K562 (cell line): ENCODE data around the gene MTFR2. TPM values are rescaled to one million over a fixed set of nuclear protein-coding genes. Genes with fewer than 3 reads are reported as not detected.
A peak's percentile ranks its signal among the peaks of the same experiment; 100 is the strongest.

Experiments
- HMGN3 ChIP-seq: IDR thresholded peaks from 2 replicates; pipeline ENCODE4 v1.6.1; 2011; ENCODE audit warnings: borderline replicate concordance, low read depth, mild to moderate bottlenecking, mixed read lengths, low read length; ENCODE audit not compliant: insufficient read length; ENCODE audit errors: extremely low read depth
- KLF13 ChIP-seq: fragments of 450-650 bp; IDR thresholded peaks from 2 replicates; pipeline ENCODE4 v1.6.1; 2016; ENCODE audit warnings: missing genetic modification characterization, low read depth, mild to moderate bottlenecking, missing compliant biosample characterization, moderate library complexity, borderline replicate concordance
- MAFG ChIP-seq: fragments of 450-650 bp; conservative IDR thresholded peaks from 2 replicates; pipeline ENCODE4 v1.6.1; 2016; ENCODE audit warnings: missing genetic modification characterization, missing compliant biosample characterization
- POLR2AphosphoS5 ChIP-seq: IDR thresholded peaks from 2 replicates; pipeline ENCODE4 v1.6.1; 2011; ENCODE audit warnings: mild to moderate bottlenecking, low read depth, low read length, moderate library complexity; ENCODE audit not compliant: control insufficient read depth, insufficient read depth
- PRPF4 ChIP-seq: fragments of 200-400 bp; formaldehyde crosslinking; IDR thresholded peaks from one replicate; pipeline ENCODE4 v1.6.1; 2017; ENCODE audit warnings: low read length, low read depth, mild to moderate bottlenecking; ENCODE audit not compliant: insufficient read depth, poor library complexity, severe bottlenecking
- RBM25 ChIP-seq: fragments of 200-400 bp; formaldehyde crosslinking; IDR thresholded peaks from 2 replicates; pipeline ENCODE4 v1.6.1; 2018; ENCODE audit warnings: low read length, low read depth, moderate library complexity; ENCODE audit not compliant: severe bottlenecking
- SAP30 ChIP-seq: fragments of 200-600 bp; sonication (generic); IDR thresholded peaks from 2 replicates; pipeline ENCODE4 v1.6.1; 2012; ENCODE audit warnings: borderline replicate concordance, low read depth, mild to moderate bottlenecking, moderate library complexity, low read length, control low read depth, inconsistent platforms; ENCODE audit not compliant: insufficient read depth, poor library complexity, severe bottlenecking
- TAF7 ChIP-seq: fragments of 450-650 bp; IDR thresholded peaks from 2 replicates; pipeline ENCODE4 v1.6.1; 2016; ENCODE audit warnings: missing genetic modification characterization, missing compliant biosample characterization
- XRCC3 ChIP-seq: fragments of 450-650 bp; IDR thresholded peaks from 2 replicates; pipeline ENCODE4 v1.6.1; 2017; ENCODE audit warnings: mild to moderate bottlenecking, moderate library complexity
- polyA plus RNA-seq, 8 experiments: library from polyadenylated mRNA; depleted of rRNA in 4 of 8; stranded (reverse) in 5 of 8; unstranded in 3 of 8; fragments of >200 nt; fragmentation: Nextera tagmentation in 2 of 8; fragmentation: Illumina TruSeq in 1 of 8; extraction: Ambion mirVana in 2 of 8; extraction: Trizol in 1 of 8; gene quantifications; 2 replicates each; pipeline versions ENCODE4 v1.2.1 to v1.2.3, GENCODE V29; 2011 to 2014; ENCODE audit warnings: inconsistent platforms in 1 of 8, missing spikeins in 1 of 8
- total RNA-seq, 7 experiments: library from RNA; depleted of rRNA in 6 of 7; stranded (reverse); fragments of >200 nt in 6 of 7; fragmentation: Illumina TruSeq in 2 of 7; extraction: Trizol in 2 of 7; gene quantifications; 2 replicates each; pipeline versions ENCODE4 v1.2.1 to v1.2.3, GENCODE V29; 2011 to 2021; ENCODE audit warnings: low replicate concordance in 1 of 7
- TF ChIP-seq, protein P1 (sequence below): sonication (generic); formaldehyde crosslinking; IDR thresholded peaks from 2 replicates; pipeline ENCODE4 v1.8.0; 2022; ENCODE audit warnings: missing genetic modification reagents, mild to moderate bottlenecking, borderline replicate concordance
- TF ChIP-seq, protein P2 (sequence below): fragments of 250-450 bp; sonication (Bioruptor Pico); IDR thresholded peaks from 2 replicates; pipeline ENCODE4 v1.4.0; 2020; ENCODE audit warnings: borderline replicate concordance
- TF ChIP-seq, protein P3 (sequence below), 2 experiments: fragments of 450-650 bp; IDR thresholded peaks; 2 replicates each; pipeline ENCODE4 v1.6.1; 2018; ENCODE audit warnings: mild to moderate bottlenecking in 2 of 2, low read depth in 1 of 2; ENCODE audit not compliant: partially characterized antibody in 2 of 2
- TF ChIP-seq, protein P4 (sequence below): fragments of 450-650 bp; IDR thresholded peaks from 2 replicates; pipeline ENCODE4 v1.6.1; 2016; ENCODE audit warnings: low read depth, mild to moderate bottlenecking, moderate library complexity
- TF ChIP-seq, protein P5 (sequence below): fragments of 200-800 bp; sonication (Bioruptor generic); IDR thresholded peaks from 2 replicates; pipeline ENCODE4 v1.6.1; 2017; ENCODE audit warnings: missing genetic modification characterization, missing compliant biosample characterization

The MTFR2 gene
- total and polyA plus RNA-seq, 9 of the 15 experiments (the other 6 are each of a cell fraction or from before 2014, with no cell fraction given) = 10.1 to 63.3 (median 45.9) TPM

DNA sequence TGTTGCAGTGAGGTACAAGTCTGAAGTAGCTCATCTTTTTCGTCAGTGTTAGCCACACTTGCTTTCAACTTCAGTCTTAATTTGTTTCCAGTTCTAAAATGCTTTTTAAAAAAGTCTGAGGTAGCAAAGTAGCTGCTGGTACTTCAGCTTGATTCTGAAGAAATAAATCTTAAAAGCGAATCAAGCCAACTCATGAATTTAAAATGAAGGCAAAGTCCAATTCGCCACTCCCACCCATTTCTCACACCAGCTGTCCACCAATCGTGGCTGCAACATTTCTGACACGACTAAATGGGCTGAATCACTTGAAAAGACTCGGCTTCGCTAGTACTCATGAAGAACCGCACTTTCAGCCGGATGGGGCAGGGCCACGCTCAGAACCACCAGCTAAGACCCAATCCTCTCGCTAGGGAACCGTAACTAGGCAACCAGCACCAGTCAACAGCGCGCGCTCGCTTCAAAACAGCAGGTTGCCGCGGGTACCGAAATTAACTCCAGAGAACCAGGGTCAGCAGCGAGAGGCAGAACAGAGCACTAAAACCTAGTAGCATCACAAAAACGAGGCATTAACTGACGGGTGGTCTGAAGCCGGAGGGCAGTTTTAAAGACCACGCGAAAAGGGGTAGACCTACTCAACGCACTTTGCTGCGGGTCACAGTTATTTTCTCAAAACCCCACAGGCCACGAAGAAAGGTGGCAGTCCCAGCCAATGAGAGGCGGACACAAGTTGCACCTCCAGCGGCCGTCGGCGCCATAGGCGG lies 38.6 kb upstream of the MTFR2 start (continued):
- TF ChIP-seq SAP30 (peak; percentile 46), RBM25 (no peak), POLR2AphosphoS5 (no peak), KLF13 (tag) (no peak), MAFG (tag) (peak; percentile 59), HMGN3 (no peak), TAF7 (tag) (no peak), XRCC3 (no peak), PRPF4 (no peak)
- TF ChIP-seq, protein P1, sequence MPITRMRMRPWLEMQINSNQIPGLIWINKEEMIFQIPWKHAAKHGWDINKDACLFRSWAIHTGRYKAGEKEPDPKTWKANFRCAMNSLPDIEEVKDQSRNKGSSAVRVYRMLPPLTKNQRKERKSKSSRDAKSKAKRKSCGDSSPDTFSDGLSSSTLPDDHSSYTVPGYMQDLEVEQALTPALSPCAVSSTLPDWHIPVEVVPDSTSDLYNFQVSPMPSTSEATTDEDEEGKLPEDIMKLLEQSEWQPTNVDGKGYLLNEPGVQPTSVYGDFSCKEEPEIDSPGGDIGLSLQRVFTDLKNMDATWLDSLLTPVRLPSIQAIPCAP = no peak
- TF ChIP-seq, protein P2, sequence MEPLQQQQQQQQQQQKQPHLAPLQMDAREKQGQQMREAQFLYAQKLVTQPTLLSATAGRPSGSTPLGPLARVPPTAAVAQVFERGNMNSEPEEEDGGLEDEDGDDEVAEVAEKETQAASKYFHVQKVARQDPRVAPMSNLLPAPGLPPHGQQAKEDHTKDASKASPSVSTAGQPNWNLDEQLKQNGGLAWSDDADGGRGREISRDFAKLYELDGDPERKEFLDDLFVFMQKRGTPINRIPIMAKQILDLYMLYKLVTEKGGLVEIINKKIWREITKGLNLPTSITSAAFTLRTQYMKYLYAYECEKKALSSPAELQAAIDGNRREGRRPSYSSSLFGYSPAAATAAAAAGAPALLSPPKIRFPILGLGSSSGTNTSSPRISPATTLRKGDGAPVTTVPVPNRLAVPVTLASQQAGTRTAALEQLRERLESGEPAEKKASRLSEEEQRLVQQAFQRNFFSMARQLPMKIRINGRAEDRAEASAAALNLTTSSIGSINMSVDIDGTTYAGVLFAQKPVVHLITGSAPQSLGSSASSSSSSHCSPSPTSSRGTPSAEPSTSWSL (CRISPR knock-in tag) = no peak
- TF ChIP-seq, protein P3, sequence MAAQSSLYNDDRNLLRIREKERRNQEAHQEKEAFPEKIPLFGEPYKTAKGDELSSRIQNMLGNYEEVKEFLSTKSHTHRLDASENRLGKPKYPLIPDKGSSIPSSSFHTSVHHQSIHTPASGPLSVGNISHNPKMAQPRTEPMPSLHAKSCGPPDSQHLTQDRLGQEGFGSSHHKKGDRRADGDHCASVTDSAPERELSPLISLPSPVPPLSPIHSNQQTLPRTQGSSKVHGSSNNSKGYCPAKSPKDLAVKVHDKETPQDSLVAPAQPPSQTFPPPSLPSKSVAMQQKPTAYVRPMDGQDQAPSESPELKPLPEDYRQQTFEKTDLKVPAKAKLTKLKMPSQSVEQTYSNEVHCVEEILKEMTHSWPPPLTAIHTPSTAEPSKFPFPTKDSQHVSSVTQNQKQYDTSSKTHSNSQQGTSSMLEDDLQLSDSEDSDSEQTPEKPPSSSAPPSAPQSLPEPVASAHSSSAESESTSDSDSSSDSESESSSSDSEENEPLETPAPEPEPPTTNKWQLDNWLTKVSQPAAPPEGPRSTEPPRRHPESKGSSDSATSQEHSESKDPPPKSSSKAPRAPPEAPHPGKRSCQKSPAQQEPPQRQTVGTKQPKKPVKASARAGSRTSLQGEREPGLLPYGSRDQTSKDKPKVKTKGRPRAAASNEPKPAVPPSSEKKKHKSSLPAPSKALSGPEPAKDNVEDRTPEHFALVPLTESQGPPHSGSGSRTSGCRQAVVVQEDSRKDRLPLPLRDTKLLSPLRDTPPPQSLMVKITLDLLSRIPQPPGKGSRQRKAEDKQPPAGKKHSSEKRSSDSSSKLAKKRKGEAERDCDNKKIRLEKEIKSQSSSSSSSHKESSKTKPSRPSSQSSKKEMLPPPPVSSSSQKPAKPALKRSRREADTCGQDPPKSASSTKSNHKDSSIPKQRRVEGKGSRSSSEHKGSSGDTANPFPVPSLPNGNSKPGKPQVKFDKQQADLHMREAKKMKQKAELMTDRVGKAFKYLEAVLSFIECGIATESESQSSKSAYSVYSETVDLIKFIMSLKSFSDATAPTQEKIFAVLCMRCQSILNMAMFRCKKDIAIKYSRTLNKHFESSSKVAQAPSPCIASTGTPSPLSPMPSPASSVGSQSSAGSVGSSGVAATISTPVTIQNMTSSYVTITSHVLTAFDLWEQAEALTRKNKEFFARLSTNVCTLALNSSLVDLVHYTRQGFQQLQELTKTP (IDR thresholded peaks at IDR 0.05; ENCODE audit: low read depth in 1 of 2, partially characterized antibody in 2 of 2) = peak in 1 of 2 experiments; percentile 48
- TF ChIP-seq, protein P4, sequence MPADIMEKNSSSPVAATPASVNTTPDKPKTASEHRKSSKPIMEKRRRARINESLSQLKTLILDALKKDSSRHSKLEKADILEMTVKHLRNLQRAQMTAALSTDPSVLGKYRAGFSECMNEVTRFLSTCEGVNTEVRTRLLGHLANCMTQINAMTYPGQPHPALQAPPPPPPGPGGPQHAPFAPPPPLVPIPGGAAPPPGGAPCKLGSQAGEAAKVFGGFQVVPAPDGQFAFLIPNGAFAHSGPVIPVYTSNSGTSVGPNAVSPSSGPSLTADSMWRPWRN = no peak
- TF ChIP-seq, protein P5, sequence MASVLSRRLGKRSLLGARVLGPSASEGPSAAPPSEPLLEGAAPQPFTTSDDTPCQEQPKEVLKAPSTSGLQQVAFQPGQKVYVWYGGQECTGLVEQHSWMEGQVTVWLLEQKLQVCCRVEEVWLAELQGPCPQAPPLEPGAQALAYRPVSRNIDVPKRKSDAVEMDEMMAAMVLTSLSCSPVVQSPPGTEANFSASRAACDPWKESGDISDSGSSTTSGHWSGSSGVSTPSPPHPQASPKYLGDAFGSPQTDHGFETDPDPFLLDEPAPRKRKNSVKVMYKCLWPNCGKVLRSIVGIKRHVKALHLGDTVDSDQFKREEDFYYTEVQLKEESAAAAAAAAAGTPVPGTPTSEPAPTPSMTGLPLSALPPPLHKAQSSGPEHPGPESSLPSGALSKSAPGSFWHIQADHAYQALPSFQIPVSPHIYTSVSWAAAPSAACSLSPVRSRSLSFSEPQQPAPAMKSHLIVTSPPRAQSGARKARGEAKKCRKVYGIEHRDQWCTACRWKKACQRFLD (CRISPR knock-in tag) = no peak
